HepG2 (cell line): ENCODE data around the gene RILP. TPM values are rescaled to one million over a fixed set of nuclear protein-coding genes. Genes with fewer than 3 reads are reported as not detected.

Experiments used
- ATAC-seq: fragments of 200-7000 bp; cut with Tn5 transposase; 3 replicates; pipeline ENCODE4 v1.9.1; 2020; ENCODE audit warnings: mild to moderate bottlenecking, moderate library complexity
- BruUV-seq: library from RNA; stranded (reverse); fragments of 400-500 nt; replicated peaks from 2 replicates; lab custom pipeline; 2021; lab: Mats Ljungman, UMichigan
- CTCF ChIA-PET: fragments of 300-600 bp; formaldehyde crosslinking; extraction: SDS; loops from one replicate; lab custom pipeline; 2021; ENCODE audit warnings: low total read pairs, inconsistent platforms, low intra/inter-chr PET ratio; lab: Yijun Ruan, JAX
- POLR2A ChIA-PET: fragments of 350-600 bp; sonication (Branson Sonifier 250); formaldehyde crosslinking; loops from one replicate; lab custom pipeline; 2020; ENCODE audit warnings: antibody characterized with exemption, inconsistent platforms; lab: Yijun Ruan, JAX
- DNase-seq: peaks from one replicate; pipeline ENCODE4 v3.0.0-alpha.2; 2015; ENCODE audit warnings: low spot score
- FAIRE-seq: peaks from 3 replicates; lab custom pipeline; 2011; peaks lifted over from hg19 to GRCh38; lab: Jason Lieb, UNC
- H2AFZ ChIP-seq: one replicate; pipeline ENCODE4 v1.6.1; 2011; ENCODE audit warnings: low read length, inconsistent platforms
- H3K27ac ChIP-seq: fragments of 300-600 bp; 3 replicates; pipeline ENCODE4 v1.8.0; 2011; ENCODE audit warnings: mixed run types, mild to moderate bottlenecking, mixed read lengths, low read length, inconsistent platforms; ENCODE audit not compliant: insufficient read depth; ENCODE audit errors: extremely low read length
- H3K27me3 ChIP-seq, 2 experiments: fragments of 200-600 bp in 1 of 2; 2 replicates in 1 of 2; 3 replicates in 1 of 2; pipeline versions ENCODE4 v1.6.0 to v1.8.0; 2011; ENCODE audit warnings: low read length in 2 of 2, mild to moderate bottlenecking in 2 of 2, moderate library complexity in 2 of 2, inconsistent platforms in 1 of 2; ENCODE audit not compliant: insufficient read depth in 2 of 2, control insufficient read depth in 1 of 2
- H3K36me3 ChIP-seq, 2 experiments: fragments of 200-600 bp in 1 of 2; replicated peaks in 1 of 2; 2 replicates in 1 of 2; 3 replicates in 1 of 2; pipeline versions ENCODE4 v1.5.1 to v1.8.0; 2011; ENCODE audit warnings: low read length in 2 of 2, inconsistent platforms in 1 of 2; ENCODE audit not compliant: insufficient read depth in 2 of 2, control insufficient read depth in 1 of 2
- H3K4me1 ChIP-seq: 2 replicates; pipeline ENCODE4 v1.5.1; 2012; ENCODE audit warnings: low read length, inconsistent platforms; ENCODE audit not compliant: insufficient read depth
- H3K4me2 ChIP-seq: 2 replicates; pipeline ENCODE4 v1.6.0; 2011; ENCODE audit warnings: low read depth, low read length, inconsistent platforms
- H3K4me3 ChIP-seq, 3 experiments: fragments of 200-600 bp in 1 of 3; sonication (generic), shearing (Covaris generic) in 1 of 3; replicated peaks in 1 of 3; 2 replicates each; pipeline ENCODE4 v1.5.1; 2011 to 2016; ENCODE audit warnings: low read length in 3 of 3, inconsistent platforms in 2 of 3, low read depth in 2 of 3, mild to moderate bottlenecking in 2 of 3, control low read depth in 1 of 3, mixed read lengths in 1 of 3; ENCODE audit not compliant: insufficient read depth in 1 of 3
- H3K79me2 ChIP-seq: one replicate; pipeline ENCODE4 v1.6.1; 2011; ENCODE audit warnings: low read length, inconsistent platforms; ENCODE audit not compliant: insufficient read depth
- H3K9ac ChIP-seq: 2 replicates; pipeline ENCODE4 v1.6.0; 2011; ENCODE audit warnings: mild to moderate bottlenecking, low read depth, low read length, inconsistent platforms; ENCODE audit not compliant: insufficient read depth
- H3K9me3 ChIP-seq: 2 replicates; pipeline ENCODE4 v1.5.1; 2012; ENCODE audit warnings: mild to moderate bottlenecking, low read length
- H4K20me1 ChIP-seq: 2 replicates; pipeline ENCODE4 v1.6.0; 2011; ENCODE audit warnings: inconsistent platforms, mild to moderate bottlenecking, low read length, moderate library complexity; ENCODE audit not compliant: insufficient read depth
- AGO1 ChIP-seq: fragments of 200-400 bp; formaldehyde crosslinking; IDR thresholded peaks from 2 replicates; pipeline ENCODE4 v1.6.1; 2017; ENCODE audit warnings: mild to moderate bottlenecking, low read depth, low read length, moderate library complexity; ENCODE audit not compliant: poor library complexity, severe bottlenecking
- NCOR1 ChIP-seq: fragments of 200-600 bp; sonication (generic); IDR thresholded peaks from 2 replicates; pipeline ENCODE4 v1.7.0; 2017; ENCODE audit warnings: antibody characterized with exemption, low read length, borderline replicate concordance
- ZFP90 ChIP-seq: sonication (generic); formaldehyde crosslinking; IDR thresholded peaks from 2 replicates; pipeline ENCODE4 v1.8.0; 2022; ENCODE audit warnings: missing genetic modification reagents, mild to moderate bottlenecking, inconsistent platforms, borderline replicate concordance
- ZNF121 ChIP-seq: sonication (generic); formaldehyde crosslinking; IDR thresholded peaks from 2 replicates; pipeline ENCODE4 v1.5.0; 2020; ENCODE audit warnings: mild to moderate bottlenecking, missing genetic modification reagents
- ZNF460 ChIP-seq: sonication (generic); formaldehyde crosslinking; IDR thresholded peaks from 2 replicates; pipeline ENCODE4 v1.5.1; 2020; ENCODE audit warnings: missing genetic modification reagents, mild to moderate bottlenecking, borderline replicate concordance
- ZNF770 ChIP-seq: sonication (generic); formaldehyde crosslinking; IDR thresholded peaks from 2 replicates; pipeline ENCODE4 v1.5.0; 2020; ENCODE audit warnings: mild to moderate bottlenecking, missing genetic modification reagents
- ZNF773 ChIP-seq: sonication (generic); formaldehyde crosslinking; IDR thresholded peaks from 2 replicates; pipeline ENCODE4 v1.4.0; 2020; ENCODE audit warnings: missing genetic modification reagents, borderline replicate concordance
- WGBS: methylation state at CpG from one replicate; pipeline ENCODE4 v1.1.6; 2017; ENCODE audit warnings: low lambda C conversion rate; 5-methylcytosine and 5-hydroxymethylcytosine counted together
- in situ Hi-C: cut with HindIII; loops from 2 replicates; pipeline ENCODE4 v1.10.0; 2017; ENCODE audit warnings: low pct_unique_long_range_greater_than_20kb; ENCODE audit not compliant: extremely low pct_ligation_motif_present
- intact Hi-C: fragments of 100-400 bp; cut with micrococcal nuclease; formaldehyde crosslinking; loops from one replicate; pipeline ENCODE4 v1.10.0; 2022; ENCODE audit not compliant: unreplicated experiment
- polyA plus RNA-seq, 8 experiments: library from polyadenylated mRNA; depleted of rRNA in 3 of 8; stranded (reverse) in 7 of 8; unstranded in 1 of 8; fragments of >200 nt; fragmentation: Illumina TruSeq in 4 of 8; extraction: Trizol in 4 of 8; gene quantifications; 2 replicates each; pipeline versions ENCODE4 v1.2.1 to v1.2.3, GENCODE V29; 2011 to 2016; ENCODE audit warnings: low read depth in 4 of 8, missing spikeins in 1 of 8, mixed read lengths in 1 of 8; ENCODE audit not compliant: insufficient read depth in 1 of 8
- total RNA-seq, 5 experiments: library from RNA; depleted of rRNA; stranded (reverse); fragments of >200 nt; fragmentation: Illumina TruSeq; extraction: Trizol; gene quantifications; 2 replicates each; pipeline ENCODE4 v1.2.3, GENCODE V29; 2016; ENCODE audit warnings: low read depth in 1 of 5

Gene RILP
- total and polyA plus RNA-seq, 2 of the 13 experiments (the other 11 are each of a cell fraction or from before 2014, with no cell fraction given), result 6.6 to 8.1 TPM

- TF ChIP-seq ZNF773 (no peak), ZNF770 (CRISPR knock-in tag) (peak; percentile 63), ZNF460 (CRISPR knock-in tag) (peak; percentile 45; the same call in 1 of the 2 replicates), ZFP90 (CRISPR knock-in tag) (no peak), ZNF121 (peak; percentile 90), AGO1 (no peak), NCOR1 (no peak)
- TF ChIP-seq, all 625 proteins: peak for 3
- no peak overlapping the region for H3K9ac ChIP-seq
- DNase-seq (no peak), FAIRE-seq (no peak), ATAC-seq (no peak)
- H3K4me2 ChIP-seq, result no peak overlapping the region
- in situ Hi-C loops, result loop anchor here (5.0 kb wide), 1 partner anchor 47 kb away; no protein-coding TSS in a partner anchor
- intact Hi-C loops, result no loop called here
- peaks cover 56% of the 10 kb centered on the region for H3K4me1 ChIP-seq
- H3K79me2 ChIP-seq, result no peaks in the 10 kb centered on the region
- no peaks in the 10 kb centered on the region for H3K9me3 ChIP-seq
- H3K4me3 ChIP-seq, result no peak overlapping the region
- no TSS peak for BruUV-seq
- H4K20me1 ChIP-seq, result no peaks in the 10 kb centered on the region
- no peaks in the 10 kb centered on the region; a peak in 1 of 5 replicates for H3K27me3 ChIP-seq
- no peak overlapping the region for H3K27ac ChIP-seq
- peaks cover 0 to 2% of the 10 kb centered on the region in 2 experiments; a peak in 2 of 5 replicates for H3K36me3 ChIP-seq
- 85% methylated on average over 12 of the region's 12 CpGs for WGBS
- POLR2A ChIA-PET, result no interaction called here
- CTCF ChIA-PET, result no interaction called here
- H2AFZ ChIP-seq, result no peak overlapping the region
Observed at GRCh38 chr17:1624650-1625049, 25.0 kb downstream of the RILP start.
